HL-60 (cell line): ENCODE results near the gene SLC35F6.

Experiments used
- DNase-seq, 2 experiments: peaks; one replicate each; pipeline ENCODE4 v3.0.0-alpha.2; 2010 to 2020; ENCODE audit warnings: low read depth in 1 of 2, low spot score in 1 of 2
- H3K27ac ChIP-seq: fragments of 250-450 bp; sonication (Bioruptor Pico); replicated peaks from 2 replicates; pipeline ENCODE4 v1.5.1; 2020; ENCODE audit warnings: mild to moderate bottlenecking, moderate library complexity
- H3K27me3 ChIP-seq: fragments of 250-450 bp; sonication (Bioruptor Pico); 2 replicates; pipeline ENCODE4 v1.5.1; 2021; ENCODE audit warnings: mild to moderate bottlenecking, moderate library complexity; ENCODE audit not compliant: insufficient read depth, poor library complexity, severe bottlenecking
- H3K4me3 ChIP-seq: replicated peaks from 2 replicates; pipeline ENCODE4 v1.5.1; 2011; ENCODE audit warnings: mild to moderate bottlenecking, control low read depth, low read length; ENCODE audit not compliant: insufficient read depth
- GABPA ChIP-seq: IDR thresholded peaks from 2 replicates; pipeline ENCODE4 v1.6.1; 2012; ENCODE audit warnings: low read depth
- POLR2AphosphoS5 ChIP-seq: IDR thresholded peaks from 2 replicates; pipeline ENCODE4 v1.6.1; 2012; ENCODE audit warnings: low read depth
- REST ChIP-seq: IDR thresholded peaks from 2 replicates; pipeline ENCODE4 v1.6.1; 2012; ENCODE audit warnings: low read depth; ENCODE audit not compliant: insufficient replicate concordance
- SPI1 ChIP-seq: IDR thresholded peaks from 2 replicates; pipeline ENCODE4 v1.6.1; 2012; ENCODE audit warnings: low read depth, mild to moderate bottlenecking, borderline replicate concordance
- TF ChIP-seq, protein P1 (sequence below): IDR thresholded peaks from one replicate; pipeline ENCODE4 v1.5.1; 2011; ENCODE audit warnings: low read length, control low read depth, inconsistent platforms; ENCODE audit not compliant: insufficient read depth

The SLC35F6 gene

GRCh38 chr2:26721115-26722032 lies 42.7 kb upstream of the SLC35F6 start:
- no peak for DNase-seq

GRCh38 chr2:26722328-26722727 lies 41.8 kb upstream of the SLC35F6 start:
- Histone ChIP-seq H3K27ac (no peak overlapping the region), H3K4me3 (no peak overlapping the region), H3K27me3 (peaks cover 3% of the 10 kb centered on the region)
- no peak for DNase-seq
- TF ChIP-seq POLR2AphosphoS5, result no peak
- TF ChIP-seq, protein P1, sequence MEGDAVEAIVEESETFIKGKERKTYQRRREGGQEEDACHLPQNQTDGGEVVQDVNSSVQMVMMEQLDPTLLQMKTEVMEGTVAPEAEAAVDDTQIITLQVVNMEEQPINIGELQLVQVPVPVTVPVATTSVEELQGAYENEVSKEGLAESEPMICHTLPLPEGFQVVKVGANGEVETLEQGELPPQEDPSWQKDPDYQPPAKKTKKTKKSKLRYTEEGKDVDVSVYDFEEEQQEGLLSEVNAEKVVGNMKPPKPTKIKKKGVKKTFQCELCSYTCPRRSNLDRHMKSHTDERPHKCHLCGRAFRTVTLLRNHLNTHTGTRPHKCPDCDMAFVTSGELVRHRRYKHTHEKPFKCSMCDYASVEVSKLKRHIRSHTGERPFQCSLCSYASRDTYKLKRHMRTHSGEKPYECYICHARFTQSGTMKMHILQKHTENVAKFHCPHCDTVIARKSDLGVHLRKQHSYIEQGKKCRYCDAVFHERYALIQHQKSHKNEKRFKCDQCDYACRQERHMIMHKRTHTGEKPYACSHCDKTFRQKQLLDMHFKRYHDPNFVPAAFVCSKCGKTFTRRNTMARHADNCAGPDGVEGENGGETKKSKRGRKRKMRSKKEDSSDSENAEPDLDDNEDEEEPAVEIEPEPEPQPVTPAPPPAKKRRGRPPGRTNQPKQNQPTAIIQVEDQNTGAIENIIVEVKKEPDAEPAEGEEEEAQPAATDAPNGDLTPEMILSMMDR, result no peak
- TF ChIP-seq SPI1, result no peak
- TF ChIP-seq GABPA, result no peak
- no peak for TF ChIP-seq REST

More at GRCh38 chr2:26721115-26722032, 42.7 kb upstream of the SLC35F6 start:
- TF ChIP-seq, protein P1, result no peak
- TF ChIP-seq POLR2AphosphoS5, result no peak
- no peak for TF ChIP-seq SPI1
- no peak for TF ChIP-seq REST
- no peak for TF ChIP-seq GABPA
- Histone ChIP-seq H3K27me3 (peaks cover 3% of the 10 kb centered on the region), H3K4me3 (no peak overlapping the region), H3K27ac (no peak overlapping the region)

DNA sequence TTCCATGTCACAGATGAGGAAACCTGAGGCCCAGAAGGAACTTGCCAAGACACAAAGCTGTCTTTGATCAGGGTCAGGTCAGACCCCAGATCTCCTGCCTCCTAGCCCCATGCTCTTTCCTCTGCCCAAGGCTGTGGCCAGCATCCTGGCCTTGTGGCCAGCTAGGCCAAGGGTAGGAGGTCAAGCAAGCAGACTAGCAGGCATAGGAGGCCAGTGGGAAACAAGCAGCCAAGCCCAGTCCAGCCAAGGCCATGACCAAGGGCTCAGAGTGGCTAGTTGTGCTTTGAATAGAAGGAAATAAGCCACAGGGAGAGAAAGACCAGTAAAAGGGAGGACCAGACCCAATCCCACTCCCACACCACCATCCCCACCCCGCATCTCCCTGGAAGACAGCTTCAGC lies 41.2 kb upstream of the SLC35F6 start:
- TF ChIP-seq SPI1 (no peak), POLR2AphosphoS5 (no peak), GABPA (no peak), REST (no peak)
- TF ChIP-seq, protein P1, result no peak
- Histone ChIP-seq H3K27me3 (peaks cover 5% of the 10 kb centered on the region), H3K27ac (no peak overlapping the region), H3K4me3 (no peak overlapping the region)
- DNase-seq, result no peak
